WI38 (cell line): ENCODE data around the gene SURF6.

Experiments used
- H3K4me3 ChIP-seq: 2 replicates; pipeline ENCODE4 v1.5.1; 2011; ENCODE audit warnings: low read depth, mild to moderate bottlenecking, control low read depth, low read length
- CTCF ChIP-seq: IDR thresholded peaks from 2 replicates; pipeline ENCODE4 v1.5.1; 2012; ENCODE audit warnings: low read depth, mild to moderate bottlenecking, control low read depth, low read length

Gene SURF6

DNA sequence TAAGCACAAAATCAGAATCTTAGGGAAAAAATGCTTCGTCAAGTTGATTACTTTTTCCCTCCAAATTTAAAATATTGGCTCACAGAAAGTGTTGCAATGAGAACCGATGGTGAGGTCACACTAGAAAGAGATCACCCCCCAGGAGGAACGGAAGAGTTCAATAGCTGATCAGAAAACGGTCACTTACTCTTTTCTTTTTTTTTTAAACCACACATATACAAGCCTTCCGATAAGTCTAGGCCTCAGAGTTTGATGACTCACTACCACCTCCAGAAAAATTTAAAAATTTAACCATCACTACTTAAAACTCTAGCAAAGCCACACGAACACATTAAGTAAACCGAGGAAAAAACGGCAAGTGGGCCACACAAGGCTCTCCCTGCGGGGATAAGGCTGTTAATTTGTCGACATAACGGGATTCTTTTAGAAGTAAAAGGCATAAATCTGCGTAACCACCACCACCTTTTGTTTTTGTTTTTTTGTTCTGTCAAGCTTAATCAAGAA lies 38.7 kb upstream of the SURF6 start:
- no peak for TF ChIP-seq CTCF
- H3K4me3 ChIP-seq, result peak overlapping the region; percentile 82

- no peak overlapping the region for H3K4me3 ChIP-seq
Observed at GRCh38 chr9:133372144-133372543, 36.2 kb upstream of the SURF6 start.

GRCh38 chr9:133371261-133371711 lies 35.3 kb upstream of the SURF6 start:
- no peak overlapping the region for H3K4me3 ChIP-seq
- TF ChIP-seq CTCF, result no peak

More at GRCh38 chr9:133372144-133372543, 36.2 kb upstream of the SURF6 start:
- TF ChIP-seq CTCF, result no peak

DNA sequence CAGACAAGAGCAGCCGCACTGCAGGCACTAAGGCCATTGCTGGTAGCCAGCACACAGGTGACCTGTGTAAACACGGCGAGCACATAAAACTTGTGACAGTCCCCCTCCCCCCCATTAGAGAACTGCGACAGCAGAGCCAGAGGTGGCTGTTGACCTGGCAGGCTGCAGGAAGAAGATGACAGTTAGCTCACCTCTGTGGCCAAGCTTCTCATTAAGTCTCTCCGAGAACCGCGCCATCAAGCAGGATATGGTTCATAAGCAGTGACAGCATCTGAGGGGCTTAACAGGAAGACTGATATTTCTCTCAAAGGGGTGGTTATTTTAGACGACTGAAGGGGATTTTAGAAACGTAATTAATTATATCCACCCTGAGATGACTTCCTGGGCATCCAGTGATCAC lies 34.7 kb upstream of the SURF6 start:
- H3K4me3 ChIP-seq, result no peak overlapping the region

GRCh38 chr9:133369933-133370332 lies 33.9 kb upstream of the SURF6 start:
- H3K4me3 ChIP-seq, result no peak overlapping the region
- no peak for TF ChIP-seq CTCF

More for the DNA sequence above, 34.7 kb upstream of the SURF6 start:
- no peak for TF ChIP-seq CTCF

- H3K4me3 ChIP-seq, result no peak overlapping the region
- TF ChIP-seq CTCF, result no peak
Observed at GRCh38 chr9:133369422-133369821, 33.4 kb upstream of the SURF6 start.

- no peak for TF ChIP-seq CTCF
- H3K4me3 ChIP-seq, result no peak overlapping the region
Observed at GRCh38 chr9:133368249-133368881, 32.4 kb upstream of the SURF6 start.
